Spleen (tissue), 11 donors: ENCODE results near the gene PALD1. TPM values are rescaled to one million over a fixed set of nuclear protein-coding genes. Genes with fewer than 3 reads are reported as not detected.

ENCODE experiments used
- DNase-seq: peaks from one replicate; pipeline ENCODE4 v3.0.0-alpha.2; 2020
- H3K27ac ChIP-seq, 8 donors: fragments of 200-600 bp; sonication (generic) in 7 of 8; 1 replicate in 4 of 8; 2 replicates in 4 of 8; pipeline versions ENCODE4 v1.5.0 to v1.8.0; 2016 to 2021; ENCODE audit warnings: inconsistent platforms in 4 of 8, mild to moderate bottlenecking in 4 of 8, moderate library complexity in 1 of 8
- H3K27me3 ChIP-seq, 7 donors: fragments of 200-600 bp; sonication (generic) in 6 of 7; replicated peaks in 1 of 7; 1 replicate in 4 of 7; 2 replicates in 3 of 7; pipeline versions ENCODE4 v1.5.0 to v1.8.0; 2016 to 2021; ENCODE audit warnings: inconsistent platforms in 3 of 7, mild to moderate bottlenecking in 1 of 7
- H3K36me3 ChIP-seq, 6 donors: fragments of 200-600 bp; sonication (generic) in 5 of 6; 1 replicate in 4 of 6; 2 replicates in 2 of 6; pipeline versions ENCODE4 v1.5.0 to v1.8.0; 2016 to 2021; ENCODE audit warnings: inconsistent platforms in 2 of 6
- H3K4me1 ChIP-seq, 6 donors: fragments of 200-600 bp; sonication (generic) in 5 of 6; 1 replicate in 3 of 6; 2 replicates in 3 of 6; pipeline versions ENCODE4 v1.5.0 to v1.8.0; 2016 to 2021; ENCODE audit warnings: inconsistent platforms in 3 of 6
- H3K4me3 ChIP-seq, 8 donors: fragments of 200-600 bp; sonication (generic) in 7 of 8; 1 replicate in 4 of 8; 2 replicates in 4 of 8; pipeline versions ENCODE4 v1.5.0 to v1.8.0; 2016 to 2021; ENCODE audit warnings: inconsistent platforms in 4 of 8, mild to moderate bottlenecking in 4 of 8, moderate library complexity in 2 of 8
- H3K9me3 ChIP-seq, 8 donors: fragments of 200-600 bp; sonication (generic) in 7 of 8; 1 replicate in 4 of 8; 2 replicates in 4 of 8; pipeline versions ENCODE4 v1.5.0 to v1.8.0; 2016 to 2021; ENCODE audit warnings: inconsistent platforms in 4 of 8
- CTCF ChIP-seq, 11 experiments: fragments of 200-600 bp in 7 of 11; fragments of 450-650 bp in 4 of 11; sonication (generic) in 4 of 11; IDR thresholded peaks in 8 of 11; conservative IDR thresholded peaks in 3 of 11; 1 replicate in 7 of 11; 2 replicates in 4 of 11; pipeline versions ENCODE4 v1.4.0 to v1.8.0; 2016 to 2021; ENCODE audit warnings: antibody characterized with exemption in 11 of 11, inconsistent platforms in 4 of 11, mild to moderate bottlenecking in 1 of 11
- POLR2A ChIP-seq, 3 donors: fragments of 450-650 bp; IDR thresholded peaks; one replicate each; pipeline ENCODE4 v1.5.1; 2017; ENCODE audit warnings: antibody characterized with exemption in 3 of 3, mild to moderate bottlenecking in 1 of 3
- POLR2AphosphoS5 ChIP-seq, 3 donors: sonication (generic); formaldehyde crosslinking; IDR thresholded peaks; one replicate each; pipeline ENCODE4 v1.5.1; 2017; ENCODE audit warnings: antibody characterized with exemption in 3 of 3
- WGBS, 5 donors: extraction: QIAGEN DNeasy Blood & Tissue Kit in 3 of 5; methylation state at CpG; one replicate each; pipeline versions ENCODE4 v1.1.5 to v1.1.7; 2013 to 2018; 5-methylcytosine and 5-hydroxymethylcytosine counted together
- intact Hi-C: fragments of 100-400 bp; cut with DNase I; formaldehyde crosslinking; loops from one replicate; pipeline ENCODE4 v1.15.0; 2023; ENCODE audit warnings: low total_unique reads
- polyA plus RNA-seq, 3 donors: library from polyadenylated mRNA; stranded (reverse); fragments of 200-250 nt; gene quantifications; one replicate each; pipeline ENCODE4 v1.2.1, GENCODE V29; 2013
- total RNA-seq, 7 donors: library from RNA; depleted of rRNA in 3 of 7; stranded (reverse); fragments of >200 nt in 3 of 7; fragmentation: NEBNext Ultra II Directional in 4 of 7; extraction: Animal tissue kit (Norgen Biotek cat#: 25700) in 4 of 7; gene quantifications; one replicate each; pipeline versions ENCODE4 v1.1.0 to v1.2.1, GENCODE V29; 2016 to 2021
- donor health status: healthy with polysubstance abuse.
- donor health status: DM: no; HTN: no; CAD: no; lungs with moderate emphysema.
- donor health status: DM: no; HTN: no; CAD: no.
- donor health status: Bipolar disorder and iron deficiency.
- donor health status: healthy.
- donor health status: DM: no; HTN: no; CAD: no.
- donor health status: DM: yes; HTN: yes; CAD: no.

Gene PALD1
- total and polyA plus RNA-seq, 10 donors = 7.7 to 27.8 (median 19.5) TPM

DNA sequence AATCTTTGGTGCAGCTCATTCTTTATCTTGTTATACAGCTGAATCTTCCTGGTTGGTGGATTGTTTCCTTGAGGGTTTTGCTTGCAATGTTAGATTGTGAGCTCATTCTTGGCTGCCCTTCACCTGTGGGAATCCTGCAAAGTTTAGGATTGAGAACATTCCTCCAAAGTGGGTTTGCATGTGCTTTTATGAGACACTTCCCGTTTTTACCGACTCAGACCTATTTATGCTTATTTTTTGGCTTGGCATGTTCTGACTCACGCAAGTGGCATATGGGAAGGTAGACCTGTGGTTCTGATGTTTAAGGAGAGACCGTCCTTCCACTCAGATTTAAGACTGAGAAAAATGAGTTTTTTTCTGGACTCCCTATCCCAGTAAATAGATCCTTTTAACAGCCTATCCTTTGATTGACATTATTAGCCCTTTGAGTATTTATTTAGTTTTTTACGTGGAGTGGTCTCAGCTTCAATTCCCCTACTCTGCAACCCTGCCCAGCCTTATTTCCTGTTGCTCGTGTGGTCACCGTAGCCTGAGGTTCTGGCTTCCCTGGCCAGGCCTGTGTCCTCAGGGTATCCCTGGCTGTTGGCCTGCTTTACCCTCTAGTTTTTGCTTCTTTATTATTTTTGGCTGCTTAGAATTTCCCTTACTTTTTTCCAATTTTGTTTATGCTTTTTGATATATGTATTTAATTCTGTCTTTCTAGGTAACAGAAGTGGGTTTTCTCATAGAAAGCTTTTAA lies 137.4 kb downstream of the PALD1 start:
- Histone ChIP-seq H3K36me3 (no peaks in the 10 kb centered on the region), H3K27ac (peak overlapping the region in 4 of 8 donors; percentile 12 to 72 (median 51)), H3K4me3 (no peak overlapping the region), H3K9me3 (peaks cover 0 to 22% (median 17%) of the 10 kb centered on the region in 8 donors), H3K27me3 (no peaks in the 10 kb centered on the region), H3K4me1 (peaks cover 0 to 9% (median 0%) of the 10 kb centered on the region in 6 donors)
- intact Hi-C loops = no loop called here
- no peak for TF ChIP-seq POLR2A (IDR thresholded peaks at IDR 0.05)
- DNase-seq = no peak
- WGBS, 5 donors = 41 to 51% (median 45%) methylated on average over 7 of the region's 7 CpGs

DNA sequence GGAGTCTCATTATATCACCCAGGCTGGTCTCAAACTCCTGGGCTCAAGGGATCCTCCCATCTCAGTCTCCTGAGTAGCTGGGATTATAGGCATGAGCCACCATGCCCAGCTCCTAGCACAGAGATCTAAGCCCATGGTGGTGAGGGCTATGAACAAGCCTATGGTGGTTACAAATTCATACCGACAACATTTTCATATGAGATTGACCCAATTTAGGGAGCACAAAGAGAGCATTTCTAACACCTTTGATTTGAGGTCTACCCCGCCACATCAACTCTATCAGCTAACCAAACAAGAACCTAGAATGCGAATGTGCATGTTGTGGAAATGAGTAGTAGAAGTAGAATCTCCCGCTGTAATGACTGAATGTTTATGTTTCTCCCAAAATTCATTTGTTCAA lies 138.2 kb downstream of the PALD1 start:
- Histone ChIP-seq H3K9me3 (peaks cover 0 to 23% (median 19%) of the 10 kb centered on the region in 8 donors), H3K4me1 (peaks cover 0 to 9% (median 0%) of the 10 kb centered on the region in 6 donors), H3K27me3 (no peaks in the 10 kb centered on the region), H3K36me3 (no peaks in the 10 kb centered on the region), H3K27ac (peak overlapping the region in 4 of 8 donors; percentile 12 to 72 (median 51)), H3K4me3 (no peak overlapping the region)
- no peak for DNase-seq
- 84 to 92% (median 88%) methylated on average over 4 of the region's 4 CpGs for WGBS, 5 donors
- TF ChIP-seq POLR2AphosphoS5 (IDR thresholded peaks at IDR 0.05) = no peak
- no peak for TF ChIP-seq CTCF (IDR thresholded peaks at IDR 0.05 in 8 of 11, conservative IDR thresholded peaks at IDR 0.05 in 3 of 11)
- TF ChIP-seq POLR2A (IDR thresholded peaks at IDR 0.05) = no peak
- intact Hi-C loops = no loop called here

Other genes starting within 250 kb of the PALD1 start
- gene PPA1, start 245.3 kb upstream of the PALD1 start, total RNA-seq = 10 to 100 TPM; 54.8 to 83.3 (median 75.5) TPM
- gene PPA1, start 245.3 kb upstream of the PALD1 start, polyA plus RNA-seq = 100 to 1,000 TPM; 120 to 133 (median 121) TPM
- under 1 TPM in 5 of 7 donors, not detected in 2; 0.06 to 0.63 (median 0.09) TPM for gene NPFFR1, start 194.8 kb upstream of the PALD1 start, total RNA-seq
- gene NPFFR1, start 194.8 kb upstream of the PALD1 start, polyA plus RNA-seq = under 1 TPM; under 0.01 to 0.15 (median 0.06) TPM
- 1 to 10 TPM; 2.4 to 4.9 (median 3.9) TPM for gene LRRC20, start 96.1 kb upstream of the PALD1 start, total RNA-seq
- gene LRRC20, start 96.1 kb upstream of the PALD1 start, polyA plus RNA-seq = 1 to 10 TPM; 1.6 to 3.6 (median 2.9) TPM
- 10 to 100 TPM; 44.7 to 82.5 (median 71.3) TPM for gene EIF4EBP2, start 74.6 kb upstream of the PALD1 start, total RNA-seq
- gene EIF4EBP2, start 74.6 kb upstream of the PALD1 start, polyA plus RNA-seq = 10 to 100 TPM; 12.5 to 22.8 (median 15.7) TPM
- gene NODAL, start 37.1 kb upstream of the PALD1 start, total RNA-seq = not detected
- not detected for gene NODAL, start 37.1 kb upstream of the PALD1 start, polyA plus RNA-seq
- 10 to 100 TPM; 41.5 to 79.6 (median 56.8) TPM for gene PRF1, start 124.0 kb downstream of the PALD1 start, total RNA-seq
- gene PRF1, start 124.0 kb downstream of the PALD1 start, polyA plus RNA-seq = 10 to 100 TPM in 1 of 3 donors, 1 to 10 TPM in 2; 6.6 to 11.3 (median 7.0) TPM
- 1 to 10 TPM in 1 of 7 donors, under 1 TPM in 6; 0.09 to 1.2 (median 0.46) TPM for gene ADAMTS14, start 193.7 kb downstream of the PALD1 start, total RNA-seq
- gene ADAMTS14, start 193.7 kb downstream of the PALD1 start, polyA plus RNA-seq = under 1 TPM; 0.26 to 0.39 (median 0.32) TPM